Skeletal muscle satellite cell (primary cell): ENCODE measurements around the gene HOXA7.

Experiments used
- H3K27me3 ChIP-seq: 2 replicates; pipeline ENCODE4 v1.7.0; 2013; ENCODE audit warnings: low read length; ENCODE audit not compliant: control insufficient read depth, insufficient read depth
- H3K36me3 ChIP-seq: 2 replicates; pipeline ENCODE4 v1.7.0; 2013; ENCODE audit warnings: mild to moderate bottlenecking, control low read depth, low read length; ENCODE audit not compliant: insufficient read depth
- H3K4me1 ChIP-seq: 2 replicates; pipeline ENCODE4 v1.7.0; 2013; ENCODE audit warnings: low read length; ENCODE audit not compliant: control insufficient read depth, insufficient read depth
- H3K4me2 ChIP-seq: 2 replicates; pipeline ENCODE4 v1.7.0; 2013; ENCODE audit warnings: mild to moderate bottlenecking, low read length
- H3K4me3 ChIP-seq: 2 replicates; pipeline ENCODE4 v1.7.0; 2013; ENCODE audit warnings: low read length
- H3K9ac ChIP-seq: 2 replicates; pipeline ENCODE4 v1.7.0; 2013; ENCODE audit warnings: mild to moderate bottlenecking, low read depth, low read length, moderate library complexity
- H3K9me3 ChIP-seq: replicated peaks from 2 replicates; pipeline ENCODE4 v1.7.0; 2013; ENCODE audit warnings: mild to moderate bottlenecking, control low read depth, low read length

Gene HOXA7

DNA sequence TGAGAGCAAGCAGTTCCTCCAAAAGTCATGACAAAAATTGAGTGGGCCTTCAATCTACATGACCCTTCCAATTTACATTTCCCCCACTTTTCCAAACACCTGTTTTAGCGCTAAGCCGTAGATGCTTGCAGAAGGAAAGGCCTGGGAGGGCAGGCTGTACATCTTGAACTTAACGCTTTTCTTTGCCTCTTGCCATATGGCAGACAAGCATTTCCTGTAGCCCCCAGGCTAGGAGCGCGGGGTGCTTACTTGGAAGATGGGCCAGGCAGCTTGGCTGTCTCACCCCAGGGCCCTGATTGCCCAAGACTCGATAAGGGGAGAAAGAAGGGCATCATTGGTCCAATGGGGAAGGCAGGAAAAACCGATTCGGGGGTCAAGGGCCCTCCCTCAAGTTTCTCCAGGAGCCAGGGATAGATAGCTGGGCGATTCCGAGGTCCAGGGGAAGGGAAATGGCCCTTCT lies 15.9 kb upstream of the HOXA7 start:
- peak overlapping the region; percentile 97 for H3K9ac ChIP-seq
- H3K36me3 ChIP-seq = peaks cover 19% of the 10 kb centered on the region
- no peaks in the 10 kb centered on the region for H3K27me3 ChIP-seq
- H3K4me3 ChIP-seq = peak overlapping the region; percentile 88
- H3K9me3 ChIP-seq = no peaks in the 10 kb centered on the region
- H3K4me1 ChIP-seq = peaks cover 58% of the 10 kb centered on the region
- H3K4me2 ChIP-seq = peak overlapping the region; percentile 98

- Histone ChIP-seq H3K9ac (peak overlapping the region; percentile 97), H3K4me2 (peak overlapping the region; percentile 98), H3K4me3 (peak overlapping the region; percentile 88), H3K9me3 (no peaks in the 10 kb centered on the region), H3K27me3 (no peaks in the 10 kb centered on the region), H3K36me3 (peaks cover 19% of the 10 kb centered on the region), H3K4me1 (peaks cover 57% of the 10 kb centered on the region)
Measured at GRCh38 chr7:27171637-27172314, 15.3 kb upstream of the HOXA7 start.

DNA sequence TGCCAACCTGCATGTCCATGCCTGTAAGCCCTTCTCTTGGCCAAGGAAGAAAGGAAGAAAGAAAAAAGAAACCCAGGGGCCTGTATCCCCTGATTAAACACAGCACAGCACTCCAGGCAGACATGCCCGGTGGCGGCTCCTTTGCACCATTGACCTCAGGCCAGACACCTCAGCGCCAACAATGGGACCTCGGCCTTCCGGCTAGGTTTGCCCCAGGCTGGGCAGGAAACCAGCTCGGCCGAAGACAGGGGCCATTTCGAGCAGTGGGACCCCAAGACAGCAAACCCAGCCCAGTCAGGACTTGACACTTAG lies 14.8 kb upstream of the HOXA7 start:
- no peaks in the 10 kb centered on the region for H3K27me3 ChIP-seq

DNA sequence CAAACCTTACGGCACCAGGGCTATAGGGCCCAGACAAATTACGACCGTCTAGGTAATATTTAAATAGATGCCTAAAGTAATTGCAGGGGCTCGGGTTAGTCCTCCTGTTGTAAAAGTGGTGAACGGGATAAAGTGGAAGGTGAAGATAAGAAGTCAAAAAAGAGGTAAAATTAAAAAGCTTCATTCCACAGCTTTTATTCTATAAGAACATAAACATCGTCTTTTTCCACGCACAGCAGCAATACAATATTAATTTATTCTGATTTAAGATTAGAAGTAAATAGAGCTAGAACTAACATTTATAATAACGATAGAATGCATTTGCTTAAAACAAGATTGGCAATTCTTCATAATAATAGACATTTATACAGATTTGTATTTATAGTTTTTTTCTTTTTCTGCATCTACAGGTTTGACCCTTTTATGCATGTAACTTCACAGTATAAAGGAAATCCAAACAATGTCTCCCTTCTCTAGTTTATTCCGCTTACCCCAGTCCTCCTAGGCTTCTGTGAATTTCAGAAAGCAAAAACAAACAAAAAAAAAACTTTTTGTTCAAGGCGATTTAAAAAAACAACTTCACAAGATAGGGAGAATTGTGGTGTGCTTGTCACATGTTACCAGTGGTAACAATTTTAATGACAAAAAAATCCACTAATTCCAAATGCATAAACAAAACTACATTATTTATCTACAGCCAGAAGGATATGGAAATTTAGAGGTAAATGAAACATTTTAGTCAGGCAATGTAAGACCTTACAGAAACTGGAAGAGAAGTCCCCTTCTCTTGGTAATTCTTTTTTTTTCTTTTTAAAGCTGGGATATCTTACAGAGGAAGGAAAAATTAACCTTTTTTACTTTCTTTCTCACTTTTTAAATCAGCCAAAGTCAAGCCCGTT lies 14.2 kb upstream of the HOXA7 start:
- H3K9me3 ChIP-seq = no peaks in the 10 kb centered on the region
- H3K36me3 ChIP-seq = peaks cover 13% of the 10 kb centered on the region
- H3K27me3 ChIP-seq = no peaks in the 10 kb centered on the region
- H3K4me1 ChIP-seq = peaks cover 55% of the 10 kb centered on the region
- H3K9ac ChIP-seq = peak overlapping the region; percentile 97
- peak overlapping the region; percentile 88 for H3K4me3 ChIP-seq
- H3K4me2 ChIP-seq = peak overlapping the region; percentile 98

More for the DNA sequence above, 14.8 kb upstream of the HOXA7 start:
- Histone ChIP-seq H3K4me2 (peak overlapping the region; percentile 98), H3K4me1 (peaks cover 57% of the 10 kb centered on the region), H3K9me3 (no peaks in the 10 kb centered on the region), H3K9ac (peak overlapping the region; percentile 97), H3K4me3 (peak overlapping the region; percentile 88), H3K36me3 (peaks cover 17% of the 10 kb centered on the region)

- Histone ChIP-seq H3K36me3 (peaks cover 13% of the 10 kb centered on the region), H3K9me3 (no peaks in the 10 kb centered on the region), H3K9ac (peak overlapping the region; percentile 97), H3K4me2 (peak overlapping the region; percentile 98), H3K27me3 (no peaks in the 10 kb centered on the region), H3K4me1 (peaks cover 47% of the 10 kb centered on the region), H3K4me3 (peak overlapping the region; percentile 88)
Measured at GRCh38 chr7:27169658-27170425, 13.4 kb upstream of the HOXA7 start.

GRCh38 chr7:27168265-27168947 lies 11.9 kb upstream of the HOXA7 start:
- Histone ChIP-seq H3K4me2 (peak overlapping the region; percentile 98), H3K36me3 (peaks cover 16% of the 10 kb centered on the region), H3K4me1 (peaks cover 41% of the 10 kb centered on the region), H3K4me3 (peak overlapping the region; percentile 88), H3K9ac (peak overlapping the region; percentile 97), H3K9me3 (no peaks in the 10 kb centered on the region), H3K27me3 (no peaks in the 10 kb centered on the region)

DNA sequence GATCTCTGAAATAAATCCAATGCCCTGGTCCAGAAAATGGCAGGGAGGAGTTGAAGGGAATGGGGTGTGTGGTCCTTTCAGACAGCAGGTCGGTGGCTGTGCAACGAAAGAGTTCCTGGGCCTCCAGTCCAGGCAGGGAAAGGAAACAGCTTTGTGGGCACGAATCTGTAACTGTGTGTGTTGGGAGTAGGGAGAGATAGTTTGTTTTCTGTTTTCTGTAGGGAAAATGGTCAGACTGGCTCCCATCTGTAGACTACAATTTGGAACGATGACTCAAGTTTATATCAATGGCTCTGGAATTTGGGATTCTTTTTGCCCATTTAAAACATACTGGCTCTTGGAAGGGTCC lies 11.4 kb upstream of the HOXA7 start:
- Histone ChIP-seq H3K4me3 (peak overlapping the region; percentile 88), H3K9me3 (no peaks in the 10 kb centered on the region), H3K9ac (peak overlapping the region; percentile 97), H3K27me3 (no peaks in the 10 kb centered on the region), H3K4me2 (peak overlapping the region; percentile 98), H3K4me1 (peaks cover 41% of the 10 kb centered on the region), H3K36me3 (peaks cover 21% of the 10 kb centered on the region)

- peak overlapping the region; percentile 88 for H3K4me3 ChIP-seq
- H3K36me3 ChIP-seq = peaks cover 18% of the 10 kb centered on the region
- no peaks in the 10 kb centered on the region for H3K27me3 ChIP-seq
- H3K9me3 ChIP-seq = no peaks in the 10 kb centered on the region
- H3K9ac ChIP-seq = peak overlapping the region; percentile 97
- peaks cover 33% of the 10 kb centered on the region for H3K4me1 ChIP-seq
- H3K4me2 ChIP-seq = peak overlapping the region; percentile 98
Measured at GRCh38 chr7:27166531-27167505, 10.3 kb upstream of the HOXA7 start.

GRCh38 chr7:27165996-27166530 lies 9.6 kb upstream of the HOXA7 start:
- peak overlapping the region; percentile 88 for H3K4me3 ChIP-seq
- peaks cover 11% of the 10 kb centered on the region for H3K36me3 ChIP-seq
- H3K9me3 ChIP-seq = no peaks in the 10 kb centered on the region
- peaks cover 35% of the 10 kb centered on the region for H3K4me1 ChIP-seq
- peak overlapping the region; percentile 98 for H3K4me2 ChIP-seq
- H3K27me3 ChIP-seq = no peaks in the 10 kb centered on the region
- H3K9ac ChIP-seq = peak overlapping the region; percentile 97
